C4-2B (cell line): ENCODE measurements around the gene FZD8.

ENCODE experiments used
- CTCF ChIP-seq: fragments of 450-650 bp; conservative IDR thresholded peaks from 2 replicates; pipeline ENCODE4 v1.5.1; 2017; ENCODE audit warnings: mild to moderate bottlenecking
- ZFX ChIP-seq: fragments of 450-650 bp; IDR thresholded peaks from 2 replicates; pipeline ENCODE4 v1.6.1; 2017

- TF ChIP-seq CTCF (no peak), ZFX (no peak)
Measured at GRCh38 chr10:35643151-35644049, 1.3 kb upstream of the FZD8 start.
